AG04450 (cell line): ENCODE data around the gene ITM2C. TPM values are rescaled to one million over a fixed set of nuclear protein-coding genes. Genes with fewer than 3 reads are reported as not detected.

Source experiments
- CTCF ChIA-PET: fragments of 300-600, 350-600 bp; formaldehyde crosslinking; extraction: SDS; loops from one replicate; lab custom pipeline; 2022; ENCODE audit warnings: antibody characterized with exemption, inconsistent platforms; lab: Charles Lee
- POLR2A ChIA-PET: fragments of 350-600 bp; formaldehyde crosslinking; extraction: SDS; loops from one replicate; lab custom pipeline; 2021; ENCODE audit warnings: antibody characterized with exemption, inconsistent platforms; lab: Yijun Ruan, JAX
- DNase-seq: peaks from one replicate; pipeline ENCODE4 v3.0.0-alpha.2; 2011; ENCODE audit warnings: low read depth, low spot score
- H3K27ac ChIP-seq: one replicate; pipeline ENCODE4 v1.5.1; 2012; ENCODE audit warnings: low read depth, low read length, control low read depth
- H3K27me3 ChIP-seq: one replicate; pipeline ENCODE4 v1.6.0; 2012; ENCODE audit warnings: low read length; ENCODE audit not compliant: control insufficient read depth, insufficient read depth
- H3K4me3 ChIP-seq: 2 replicates; pipeline ENCODE4 v1.5.1; 2011; ENCODE audit warnings: mild to moderate bottlenecking, low read depth, low read length, control low read depth
- H3K9me3 ChIP-seq: 2 replicates; pipeline ENCODE4 v1.5.1; 2012; ENCODE audit warnings: low read length; ENCODE audit not compliant: control insufficient read depth, insufficient read depth
- CTCF ChIP-seq: IDR thresholded peaks from 2 replicates; pipeline ENCODE4 v1.5.1; 2011; ENCODE audit warnings: low read depth, low read length, control low read depth, inconsistent platforms
- polyA plus RNA-seq: library from polyadenylated mRNA; depleted of rRNA; stranded (reverse); fragments of >200 nt; gene quantifications from 2 replicates; pipeline ENCODE4 v1.2.3, GENCODE V29; 2011

The ITM2C gene
- polyA plus RNA-seq, 1 experiment = 371 TPM

GRCh38 chr2:230902180-230902899 lies 37.6 kb downstream of the ITM2C start:
- POLR2A ChIA-PET = no interaction called here
- H3K27ac ChIP-seq = no peak overlapping the region
- peak; percentile 95 for TF ChIP-seq CTCF
- peaks cover 30% of the 10 kb centered on the region for H3K27me3 ChIP-seq
- H3K4me3 ChIP-seq = no peak overlapping the region
- CTCF ChIA-PET = interaction anchor here (0.6 to 12.0 kb wide), 26 partner anchors 9 to 1272 kb away, joined by 3 to 184 read pairs (median 3); partner anchors contain the start of gene ITM2C
- H3K9me3 ChIP-seq = no peaks in the 10 kb centered on the region; the same call in 1 of the 2 replicates
- DNase-seq = peak; percentile 42

GRCh38 chr2:230903231-230904150 lies 38.7 kb downstream of the ITM2C start:
- CTCF ChIA-PET = interaction anchor here (1.0 to 12.0 kb wide), 6 partner anchors 9 to 548 kb away, joined by 3 to 184 read pairs (median 6); no protein-coding TSS in a partner anchor
- no peak for TF ChIP-seq CTCF
- no peaks in the 10 kb centered on the region; the same call in 1 of the 2 replicates for H3K9me3 ChIP-seq
- POLR2A ChIA-PET = no interaction called here
- no peak overlapping the region for H3K4me3 ChIP-seq
- DNase-seq = no peak
- H3K27ac ChIP-seq = no peak overlapping the region
- H3K27me3 ChIP-seq = peaks cover 27% of the 10 kb centered on the region

- no peak for TF ChIP-seq CTCF
- H3K27me3 ChIP-seq = peaks cover 14% of the 10 kb centered on the region
- H3K27ac ChIP-seq = no peak overlapping the region
- no peaks in the 10 kb centered on the region; the same call in 1 of the 2 replicates for H3K9me3 ChIP-seq
- H3K4me3 ChIP-seq = no peak overlapping the region
- DNase-seq = no peak
- CTCF ChIA-PET = interaction anchor here (1.2 to 12.0 kb wide), 2 partner anchors 82 to 148 kb away, joined by 7 to 184 read pairs; no protein-coding TSS in a partner anchor
- POLR2A ChIA-PET = no interaction called here
Observed at GRCh38 chr2:230904856-230905447, 40.2 kb downstream of the ITM2C start.

GRCh38 chr2:230905448-230906421 lies 41.0 kb downstream of the ITM2C start:
- ChIA-PET CTCF (interaction anchor here (0.7 to 12.0 kb wide), 2 partner anchors 81 to 147 kb away, joined by 3 to 184 read pairs; no protein-coding TSS in a partner anchor), POLR2A (no interaction called here)
- no peak for DNase-seq
- Histone ChIP-seq H3K27me3 (peaks cover 6% of the 10 kb centered on the region), H3K4me3 (no peak overlapping the region), H3K9me3 (no peaks in the 10 kb centered on the region; the same call in 1 of the 2 replicates), H3K27ac (no peak overlapping the region)
- TF ChIP-seq CTCF = no peak
